GM19463 (cell line): ENCODE measurements around the gene GALNTL6.
A peak's percentile ranks its signal among the peaks of the same experiment; 100 is the strongest.

ENCODE experiments used
- ATAC-seq: cut with Tn5 transposase; IDR thresholded peaks from one replicate; pipeline ENCODE4 v1.9.1; 2021; ENCODE audit warnings: mild to moderate bottlenecking, moderate library complexity; ENCODE audit not compliant: unreplicated experiment

The GALNTL6 gene

GRCh38 chr4:171876636-171877035 is 63.4 kb downstream of the GALNTL6 start:
- ATAC-seq: no peak

DNA sequence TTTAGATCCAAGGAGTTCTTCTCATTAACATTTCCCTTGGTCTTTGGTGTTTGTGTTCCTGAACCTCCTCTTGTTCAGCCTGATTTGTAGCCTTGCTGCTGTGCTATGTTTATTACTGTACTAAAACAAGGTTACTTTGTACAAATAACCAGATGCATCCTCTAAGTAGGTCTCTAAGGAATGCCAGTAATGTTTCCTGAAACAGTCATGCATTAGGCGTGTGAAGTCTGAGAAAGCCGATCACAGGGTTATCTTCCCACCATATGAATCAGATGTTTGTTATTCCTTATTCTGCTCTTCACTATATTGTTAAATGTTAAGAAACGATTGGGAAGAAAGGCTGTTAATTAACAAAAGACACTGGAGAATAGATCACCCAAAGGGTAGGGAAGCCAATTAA is 66.9 kb downstream of the GALNTL6 start:
- no peak for ATAC-seq

GRCh38 chr4:171889681-171890080 is 76.5 kb downstream of the GALNTL6 start:
- ATAC-seq: no peak

DNA sequence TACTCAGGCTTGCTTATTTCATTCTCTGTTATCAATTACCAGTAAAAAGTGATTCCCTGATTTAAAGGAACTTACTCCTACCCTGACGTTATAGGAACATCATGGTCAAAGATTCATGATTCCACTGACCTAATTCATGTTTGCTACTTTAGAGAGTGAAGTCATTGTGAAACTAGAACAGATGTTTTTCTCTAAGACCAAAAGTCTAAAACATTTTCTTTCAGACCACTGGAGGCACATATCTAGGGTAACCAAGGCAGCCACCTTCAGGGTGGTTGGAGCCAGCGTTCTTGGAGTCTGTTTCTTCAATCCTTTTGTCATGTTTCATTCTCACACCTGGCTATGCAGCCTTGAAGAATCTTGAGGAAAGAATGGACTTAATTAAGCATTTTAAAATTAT is 77.8 kb downstream of the GALNTL6 start:
- ATAC-seq: peak; percentile 91

- no peak for ATAC-seq
Measured at GRCh38 chr4:171896426-171896825, 83.2 kb downstream of the GALNTL6 start.

- ATAC-seq: no peak
Measured at GRCh38 chr4:171919314-171919713, 106.1 kb downstream of the GALNTL6 start.

DNA sequence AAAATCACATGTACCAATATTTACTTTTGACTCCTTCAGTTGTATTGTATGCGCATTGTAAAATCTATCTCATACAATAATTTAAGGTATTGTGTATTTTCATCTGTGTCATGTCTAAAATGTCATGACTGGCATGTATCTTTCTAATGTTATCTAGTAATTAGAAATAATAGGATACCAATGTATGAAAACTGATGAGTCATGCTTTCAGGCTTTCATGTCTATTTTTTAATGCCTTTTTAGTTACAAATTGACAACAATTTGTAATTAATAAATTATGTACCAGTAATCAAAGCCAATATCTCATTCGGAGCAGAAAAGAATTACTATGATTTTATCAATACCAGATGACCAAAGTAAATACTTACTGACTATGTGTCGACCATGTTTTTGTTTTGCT is 107.7 kb downstream of the GALNTL6 start:
- no peak for ATAC-seq

- no peak for ATAC-seq
Measured at GRCh38 chr4:171924746-171925376, 111.7 kb downstream of the GALNTL6 start.

DNA sequence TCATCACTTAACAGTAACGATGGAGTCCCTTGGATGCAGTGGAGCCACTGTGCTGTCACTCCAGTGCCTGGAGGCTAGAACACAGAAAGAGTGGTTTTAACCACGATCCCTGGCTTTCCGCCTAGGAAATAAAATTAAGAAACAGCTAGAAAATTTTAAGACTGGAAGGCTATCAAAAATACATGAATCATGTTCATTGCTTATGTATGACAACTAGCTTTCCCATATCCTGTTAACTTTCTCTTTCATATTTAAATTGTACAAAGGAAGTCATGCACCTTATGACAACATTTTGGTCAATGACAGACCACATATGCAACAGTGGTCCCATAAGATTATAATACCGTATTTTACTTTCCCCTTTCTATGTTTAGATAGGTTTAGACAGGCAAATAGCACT is 115.1 kb downstream of the GALNTL6 start:
- no peak for ATAC-seq

DNA sequence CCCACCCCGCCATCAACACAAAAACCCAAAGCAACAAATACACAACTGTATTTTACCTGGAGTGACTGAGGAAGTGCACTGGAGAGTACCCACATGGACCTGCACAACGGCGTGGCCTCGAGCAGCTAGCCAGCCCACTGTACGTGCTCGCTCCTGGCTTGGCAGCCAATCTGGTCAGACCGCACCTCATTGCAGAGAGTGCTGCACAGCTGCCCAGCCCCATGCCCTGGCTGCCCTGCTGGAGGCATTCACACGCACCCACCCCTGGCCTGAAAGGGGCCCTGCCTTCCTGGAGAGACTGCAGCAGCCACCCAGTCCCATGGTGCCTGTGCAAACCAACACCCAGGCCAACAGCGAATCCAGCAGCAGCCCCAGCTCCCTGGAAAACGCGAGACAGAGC is 116.3 kb downstream of the GALNTL6 start:
- no peak for ATAC-seq

DNA sequence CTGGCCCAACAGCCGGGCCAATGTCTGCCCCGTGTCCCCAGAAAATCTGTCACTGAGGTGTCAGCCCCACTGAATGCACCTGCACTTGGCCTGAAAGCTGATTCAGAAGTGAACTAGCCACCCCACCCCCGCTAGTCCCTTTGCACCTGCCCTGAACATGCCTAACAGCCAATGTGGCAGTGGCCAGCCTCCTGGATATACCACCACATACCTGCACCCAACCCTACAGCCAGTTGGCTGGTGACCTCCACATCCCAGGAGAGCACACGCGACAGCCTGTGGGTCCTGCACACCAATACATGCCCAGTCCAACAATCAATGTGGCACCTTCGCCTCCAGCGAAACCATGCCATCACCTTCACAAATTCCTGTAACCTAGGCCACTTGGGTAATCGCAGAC is 116.7 kb downstream of the GALNTL6 start:
- ATAC-seq: no peak

GRCh38 chr4:171932238-171932637 is 119.0 kb downstream of the GALNTL6 start:
- ATAC-seq: no peak

DNA sequence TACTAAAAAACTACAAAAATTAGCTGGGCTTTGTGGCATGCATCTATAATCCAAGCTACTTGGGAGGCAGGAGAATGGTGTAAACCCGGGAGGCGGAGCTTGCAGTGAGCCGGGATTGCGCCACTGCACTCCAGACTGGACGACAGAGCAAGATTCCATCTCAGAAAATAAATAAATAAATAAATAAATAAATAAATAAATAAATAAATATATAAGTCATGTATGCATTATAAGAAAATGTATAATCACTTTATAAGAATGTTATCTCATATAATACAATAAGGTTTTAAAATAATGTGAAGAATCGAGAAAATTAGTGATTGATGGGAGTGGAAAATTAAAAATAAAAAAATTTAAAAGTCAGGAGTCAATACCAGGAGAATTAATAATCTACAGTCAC is 127.5 kb downstream of the GALNTL6 start:
- no peak for ATAC-seq

DNA sequence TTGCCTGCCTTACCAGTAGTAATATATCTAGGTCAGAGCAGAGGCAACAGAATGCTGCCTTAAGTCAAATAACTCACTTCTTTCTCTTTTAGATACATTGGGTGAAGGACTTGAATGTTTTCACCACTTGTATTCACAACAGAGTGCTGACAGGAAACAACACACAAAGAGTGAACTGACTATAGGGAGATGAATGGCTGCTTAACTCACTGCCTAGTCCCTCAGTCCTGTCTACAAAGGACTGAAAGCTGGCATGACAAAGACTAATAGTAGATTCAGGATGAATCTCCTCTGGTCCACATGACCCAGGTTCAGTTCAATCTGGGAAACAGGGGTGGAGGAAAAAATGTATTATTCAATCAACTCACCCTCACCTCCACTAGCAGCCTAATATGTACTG is 134.2 kb downstream of the GALNTL6 start:
- no peak for ATAC-seq

- ATAC-seq: no peak
Measured at GRCh38 chr4:171948038-171948437, 134.8 kb downstream of the GALNTL6 start.

GRCh38 chr4:171954650-171955049 is 141.4 kb downstream of the GALNTL6 start:
- no peak for ATAC-seq

DNA sequence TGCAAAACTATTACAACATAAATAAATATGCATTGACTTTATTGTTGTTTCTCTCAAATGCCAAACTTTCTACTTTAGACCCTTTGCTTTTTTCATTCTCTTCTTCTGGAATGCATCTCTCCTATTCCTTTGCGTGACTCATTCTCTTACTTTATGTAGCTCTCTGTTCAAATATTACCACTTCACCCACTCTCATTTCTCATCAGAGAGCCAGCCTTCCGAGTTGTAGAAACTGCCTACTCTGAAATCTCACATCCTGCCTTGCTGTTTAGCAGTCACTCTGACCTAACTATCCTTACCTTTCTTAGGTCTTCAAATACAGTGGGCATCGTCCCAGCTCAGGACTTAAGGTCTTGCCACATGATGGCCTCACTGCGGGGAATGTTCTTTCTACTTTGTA is 143.5 kb downstream of the GALNTL6 start:
- ATAC-seq: no peak

GRCh38 chr4:171962110-171962509 is 148.9 kb downstream of the GALNTL6 start:
- ATAC-seq: no peak

DNA sequence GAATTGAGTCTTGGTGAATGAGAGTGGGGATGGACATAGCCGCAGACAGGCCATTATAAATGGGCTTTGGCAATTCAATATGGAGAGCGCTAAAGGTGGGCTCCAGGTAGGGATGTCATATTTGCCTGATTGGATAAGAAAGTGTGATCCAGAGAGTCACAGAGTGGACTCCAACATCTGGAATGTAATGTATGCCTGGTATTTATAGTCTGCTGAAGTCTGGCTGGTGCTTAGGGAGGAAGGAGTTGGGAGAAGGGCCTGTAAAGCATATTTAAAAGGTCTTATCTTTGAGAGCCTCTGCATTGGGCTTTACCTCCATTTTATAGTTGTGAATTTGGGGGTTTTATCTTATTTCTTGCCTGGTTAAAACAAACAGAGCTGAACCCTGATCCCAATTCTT is 153.2 kb downstream of the GALNTL6 start:
- no peak for ATAC-seq

GRCh38 chr4:171978216-171978615 is 165.0 kb downstream of the GALNTL6 start:
- no peak for ATAC-seq

DNA sequence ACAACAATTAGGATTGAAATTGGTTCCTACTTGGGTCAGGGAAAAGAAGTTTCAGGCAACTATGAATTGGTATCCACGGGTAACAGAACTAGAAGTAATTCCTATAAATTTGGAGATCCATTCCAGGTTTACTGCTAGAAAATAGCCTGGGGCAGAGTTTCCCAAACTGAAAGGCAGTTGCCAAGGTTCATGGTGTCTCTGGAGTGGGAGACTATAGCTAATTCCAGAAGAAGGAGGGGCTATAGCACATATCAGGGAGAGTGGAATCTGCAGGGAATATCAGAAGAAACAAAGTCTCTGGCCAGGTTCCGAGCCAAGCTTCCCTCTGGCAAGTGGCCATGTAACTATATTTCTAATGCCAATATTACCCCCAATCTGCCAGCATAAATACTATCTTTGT is 166.3 kb downstream of the GALNTL6 start:
- ATAC-seq: no peak

DNA sequence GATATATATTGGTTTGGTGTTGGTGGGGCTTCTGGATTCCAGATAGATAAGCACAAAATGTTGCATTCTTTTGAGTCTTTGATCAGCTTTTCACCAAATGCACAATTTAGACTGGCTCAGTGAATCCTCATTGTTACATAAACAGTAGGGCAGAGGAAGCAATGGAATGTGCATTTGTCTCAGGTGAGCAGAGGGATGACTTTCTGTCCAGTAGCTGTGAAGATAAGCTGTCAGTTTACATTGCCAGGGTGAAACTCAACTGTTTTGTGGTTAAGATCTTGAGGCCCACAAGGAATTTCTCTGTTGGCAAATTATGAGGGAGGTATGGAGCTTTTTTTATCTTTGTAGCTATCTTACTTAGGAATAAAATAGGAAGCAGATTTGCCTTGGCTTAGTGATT is 168.0 kb downstream of the GALNTL6 start:
- no peak for ATAC-seq
